NCI-H524 treated with DMSO at 0.1 percent for 48 hours (cell line): Measurements from ENCODE around the gene CYBC1.
"Not testable (repeated sequence)": the region's sequence is repeated elsewhere in the genome, so short reads cannot be mapped to it uniquely, and the experiment has no call there.

Experiments used
- DNase-seq: peaks from one replicate; lab custom pipeline; 2025; lab: John Stamatoyannopoulos, UW

The CYBC1 gene

GRCh38 chr17:82434216-82434565 lies 16.4 kb downstream of the CYBC1 start:
- DNase-seq: no peak

GRCh38 chr17:82433560-82434215 lies 16.9 kb downstream of the CYBC1 start:
- DNase-seq: no peak

- DNase-seq: no peak
Measured at GRCh38 chr17:82432017-82432416, 18.5 kb downstream of the CYBC1 start.

GRCh38 chr17:82429824-82430223 lies 20.7 kb downstream of the CYBC1 start:
- no peak for DNase-seq

GRCh38 chr17:82428546-82428945 lies 22.0 kb downstream of the CYBC1 start:
- no peak for DNase-seq

GRCh38 chr17:82424863-82425159 lies 25.7 kb downstream of the CYBC1 start:
- DNase-seq: no peak

- no peak for DNase-seq
Measured at GRCh38 chr17:82424001-82424862, 26.3 kb downstream of the CYBC1 start.

GRCh38 chr17:82419540-82419939 lies 31.0 kb downstream of the CYBC1 start:
- DNase-seq: no peak

GRCh38 chr17:82418001-82418986 lies 32.3 kb downstream of the CYBC1 start, which contains the start of the genes HEXD and OGFOD3:
Gene HEXD, plus strand, starts transcription at chr17:82418347. Its CDS starts 1,453 bp downstream, at chr17:82419800.
Gene OGFOD3, minus strand, starts transcription at chr17:82418586. Its CDS starts 101 bp downstream, at chr17:82418485.
- no peak for DNase-seq

- DNase-seq: no peak
Measured at GRCh38 chr17:82416771-82417170, 33.8 kb downstream of the CYBC1 start.

- DNase-seq: no peak
Measured at GRCh38 chr17:82416264-82416663, 34.3 kb downstream of the CYBC1 start.

- no peak for DNase-seq
Measured at GRCh38 chr17:82415786-82416185, 34.8 kb downstream of the CYBC1 start.

- DNase-seq: no peak
Measured at GRCh38 chr17:82415336-82415735, 35.2 kb downstream of the CYBC1 start.

GRCh38 chr17:82414548-82415281 lies 35.8 kb downstream of the CYBC1 start:
- no peak for DNase-seq

- DNase-seq: no peak
Measured at GRCh38 chr17:82412535-82413520, 37.7 kb downstream of the CYBC1 start.

GRCh38 chr17:82412081-82412480 lies 38.5 kb downstream of the CYBC1 start:
- not testable (repeated sequence) for DNase-seq

GRCh38 chr17:82411396-82412053 lies 39.0 kb downstream of the CYBC1 start:
- no peak for DNase-seq

- DNase-seq: no peak
Measured at GRCh38 chr17:82410014-82410716, 40.4 kb downstream of the CYBC1 start.

GRCh38 chr17:82408938-82409318 lies 41.6 kb downstream of the CYBC1 start:
- no peak for DNase-seq
